SK-N-SH treated with all-trans-retinoic acid at 6 μM for 48 hours (cell line): Measurements from ENCODE around the gene PPIB.

Experiments used
- CSDC2 ChIP-seq: fragments of 250-450 bp; sonication (Bioruptor Pico); IDR thresholded peaks from 2 replicates; pipeline ENCODE4 v1.5.0; 2020; ENCODE audit warnings: mild to moderate bottlenecking, moderate library complexity
- ESRRG ChIP-seq: fragments of 250-450 bp; sonication (Bioruptor Pico); IDR thresholded peaks from 2 replicates; pipeline ENCODE4 v1.6.1; 2021; ENCODE audit warnings: mild to moderate bottlenecking
- OSR1 ChIP-seq: fragments of 250-450 bp; sonication (Bioruptor Pico); IDR thresholded peaks from 2 replicates; pipeline ENCODE4 v1.8.0; 2022; ENCODE audit warnings: moderate library complexity, mild to moderate bottlenecking, inconsistent platforms
- PATZ1 ChIP-seq: fragments of 250-450 bp; sonication (Bioruptor Pico); IDR thresholded peaks from 2 replicates; pipeline ENCODE4 v1.8.0; 2020; ENCODE audit warnings: mild to moderate bottlenecking, moderate library complexity, borderline replicate concordance
- POU6F1 ChIP-seq: fragments of 250-450 bp; sonication (Bioruptor Pico); IDR thresholded peaks from 2 replicates; pipeline ENCODE4 v1.8.0; 2021; ENCODE audit warnings: low read depth, mild to moderate bottlenecking, moderate library complexity, borderline replicate concordance
- SNAI2 ChIP-seq: fragments of 250-450 bp; sonication (Bioruptor Pico); IDR thresholded peaks from 2 replicates; pipeline ENCODE4 v1.5.0; 2020; ENCODE audit warnings: mild to moderate bottlenecking, moderate library complexity
- TOX ChIP-seq: fragments of 250-450 bp; sonication (Bioruptor Pico); IDR thresholded peaks from 2 replicates; pipeline ENCODE4 v1.8.0; 2021; ENCODE audit warnings: mild to moderate bottlenecking, moderate library complexity, borderline replicate concordance
- TSHZ2 ChIP-seq: fragments of 250-450 bp; sonication (Bioruptor Pico); IDR thresholded peaks from 2 replicates; pipeline ENCODE4 v1.5.0; 2020; ENCODE audit warnings: mild to moderate bottlenecking, moderate library complexity
- ZFP30 ChIP-seq: fragments of 450-650 bp; formaldehyde crosslinking; IDR thresholded peaks from 2 replicates; pipeline ENCODE4 v1.5.0; 2022; ENCODE audit warnings: mild to moderate bottlenecking, moderate library complexity
- ZNF565 ChIP-seq: fragments of 450-650 bp; formaldehyde crosslinking; conservative IDR thresholded peaks from 2 replicates; pipeline ENCODE4 v1.5.0; 2020; ENCODE audit warnings: low read depth, mild to moderate bottlenecking, moderate library complexity

- TF ChIP-seq SNAI2 (CRISPR knock-in tag) (no peak), PATZ1 (CRISPR knock-in tag) (no peak), TOX (CRISPR knock-in tag) (no peak), ZNF565 (CRISPR knock-in tag) (no peak), CSDC2 (CRISPR knock-in tag) (no peak), OSR1 (no peak), POU6F1 (CRISPR knock-in tag) (no peak), ZFP30 (no peak), TSHZ2 (CRISPR knock-in tag) (no peak), ESRRG (CRISPR knock-in tag) (no peak)
These were observed 32.7 kb downstream of the PPIB start for GRCh38 chr15:64130159-64130558.
